ENCODE data around the gene RBM17. TPM values are rescaled to one million over a fixed set of nuclear protein-coding genes. Genes with fewer than 3 reads are reported as not detected.
"Not testable (repeated sequence)": the region's sequence is repeated elsewhere in the genome, so short reads cannot be mapped to it uniquely, and the experiment has no call there.

RBM17 gene
- polyA plus RNA-seq, 4 donors = 118 to 229 (median 167) TPM

DNA sequence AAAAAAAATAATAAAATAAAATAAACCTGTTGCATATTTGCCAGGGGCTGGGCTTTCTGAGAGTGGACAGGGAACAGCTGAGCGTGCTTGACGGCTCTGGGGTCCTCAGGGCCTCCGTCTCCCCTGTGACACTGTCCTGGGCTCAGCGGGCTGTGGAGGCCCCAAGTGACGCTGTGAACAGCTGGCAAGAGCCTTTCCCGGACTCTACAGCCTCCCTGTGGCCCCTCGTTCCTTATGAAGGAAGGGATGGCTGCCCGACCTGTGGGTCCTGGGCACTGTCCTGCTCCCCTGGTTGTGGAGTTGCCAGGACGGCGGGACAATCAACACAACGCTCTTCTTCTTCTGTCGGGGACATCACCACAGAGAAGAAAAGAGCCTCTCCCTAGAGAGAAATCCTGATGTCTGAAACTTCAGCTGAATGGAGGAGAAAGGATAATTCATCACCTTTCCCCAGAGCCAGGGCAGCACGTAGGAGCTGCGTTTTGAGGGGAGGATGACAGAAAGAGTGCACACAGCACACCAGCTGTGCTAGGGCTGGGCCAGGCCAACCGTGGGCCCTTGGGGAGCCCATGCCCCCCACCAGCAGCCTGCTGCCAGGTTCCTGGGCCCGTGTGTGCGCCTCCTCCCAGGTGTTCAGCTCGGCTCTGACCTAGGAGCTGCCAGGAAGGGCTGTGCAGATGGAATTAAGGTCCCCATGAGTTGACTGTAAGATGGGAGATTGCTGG lies 45.4 kb downstream of the RBM17 start:
- DNase-seq (ENCODE audit: low read depth in 4 of 4, low spot score in 2 of 4) = no peak

GRCh38 chr10:6135039-6135438 lies 46.2 kb downstream of the RBM17 start:
- no peak for DNase-seq (ENCODE audit: low read depth in 4 of 4, low spot score in 2 of 4)

GRCh38 chr10:6135589-6136168 lies 46.8 kb downstream of the RBM17 start:
- DNase-seq (ENCODE audit: low read depth in 4 of 4, low spot score in 2 of 4) = no peak

GRCh38 chr10:6136215-6137201 lies 47.7 kb downstream of the RBM17 start:
- no peak for DNase-seq (ENCODE audit: low read depth in 4 of 4, low spot score in 2 of 4)

GRCh38 chr10:6138456-6138855 lies 49.6 kb downstream of the RBM17 start:
- DNase-seq (ENCODE audit: low read depth in 4 of 4, low spot score in 2 of 4) = no peak

DNA sequence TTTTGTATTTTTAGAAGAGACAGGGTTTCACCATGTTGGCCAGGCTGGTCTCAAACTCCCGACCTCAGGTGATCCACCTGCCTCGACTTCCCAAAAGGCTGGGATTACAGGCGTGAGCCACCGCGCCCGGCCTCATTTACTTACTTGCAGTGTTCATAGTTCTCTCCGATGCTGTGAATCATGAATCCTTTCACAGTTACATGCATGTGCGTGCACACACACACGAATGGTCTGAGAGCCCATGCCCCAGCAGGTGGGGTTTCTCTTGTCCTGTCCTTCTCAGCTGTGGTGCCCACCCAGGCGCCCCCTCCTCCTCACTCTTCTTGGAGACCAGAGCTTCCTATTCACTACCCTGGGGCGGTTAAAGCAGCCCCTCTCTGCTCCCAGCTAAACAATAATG lies 50.6 kb downstream of the RBM17 start:
- DNase-seq (ENCODE audit: low read depth in 4 of 4, low spot score in 2 of 4) = no peak

DNA sequence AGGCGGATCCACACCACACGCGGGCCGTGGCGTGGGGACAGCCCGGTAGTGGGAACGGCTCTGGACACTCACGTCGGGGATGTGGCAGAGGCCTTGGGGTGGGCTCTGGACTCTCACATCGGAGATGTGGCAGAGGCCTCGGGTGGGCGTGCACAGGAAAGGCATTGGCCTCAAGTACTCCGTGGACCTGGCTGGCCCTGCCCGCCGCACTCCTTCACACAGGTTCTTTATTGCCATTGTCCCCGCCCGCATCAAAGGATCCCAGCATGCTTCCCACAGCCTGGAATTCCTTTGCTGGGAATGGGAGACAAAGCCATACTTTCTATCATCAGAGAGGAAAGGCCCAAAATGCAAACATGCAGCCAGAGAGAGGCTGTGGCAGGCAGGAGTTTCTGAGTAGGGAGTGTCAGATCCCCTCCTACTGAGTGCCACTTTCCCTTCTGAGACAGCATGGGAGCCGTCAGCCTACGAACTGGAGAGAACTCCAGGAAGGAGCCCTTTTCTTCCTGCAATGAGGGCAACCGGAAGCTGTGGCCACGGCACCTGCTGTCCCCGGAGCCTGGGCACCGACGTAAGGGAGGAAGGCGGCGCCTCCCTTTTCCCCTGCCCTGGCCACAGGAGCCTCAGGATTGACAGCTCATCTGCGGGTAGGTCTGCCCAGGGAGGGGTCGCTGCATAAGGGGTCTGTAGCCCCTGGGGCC lies 51.5 kb downstream of the RBM17 start:
- DNase-seq (ENCODE audit: low read depth in 4 of 4, low spot score in 2 of 4) = no peak

DNA sequence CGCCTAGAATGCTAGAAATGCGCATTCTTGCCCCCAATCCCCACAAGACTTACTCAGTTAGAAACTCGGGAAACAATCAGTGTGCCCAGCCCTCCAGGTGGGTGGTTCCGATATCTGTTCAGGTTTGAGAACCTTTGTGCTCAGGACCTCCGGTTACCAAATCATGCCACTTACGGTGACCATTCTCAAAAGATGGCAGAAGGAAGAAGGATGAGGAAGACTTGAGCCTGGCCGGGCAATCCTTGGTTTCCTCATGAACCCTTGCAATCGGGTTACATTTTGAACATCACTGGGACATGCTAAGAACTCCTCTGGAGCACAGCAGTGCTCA lies 52.1 kb downstream of the RBM17 start:
- no peak for DNase-seq (ENCODE audit: low read depth in 4 of 4, low spot score in 2 of 4)

- DNase-seq (ENCODE audit: low read depth in 4 of 4, low spot score in 2 of 4) = no peak
These were observed 52.7 kb downstream of the RBM17 start for GRCh38 chr10:6141296-6142151.

DNA sequence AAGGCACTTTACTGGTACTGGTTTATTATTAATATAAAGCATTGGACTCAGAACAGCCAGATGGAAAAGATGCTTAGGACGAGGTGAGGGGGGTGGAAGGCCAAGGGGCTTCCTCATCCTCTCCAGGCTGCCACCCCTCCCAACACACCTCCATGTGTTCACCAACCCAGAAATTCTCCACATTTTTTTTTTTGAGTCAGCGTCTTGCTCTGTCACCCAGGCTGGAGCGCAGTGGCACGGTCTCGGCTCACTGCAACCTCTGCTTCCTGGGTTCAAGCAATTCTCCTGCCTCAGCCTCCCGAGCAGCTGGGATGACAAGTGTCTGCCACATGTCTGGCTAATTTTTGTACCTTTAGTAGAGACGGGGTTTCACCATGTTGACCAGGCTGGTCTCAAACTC lies 53.4 kb downstream of the RBM17 start:
- DNase-seq (ENCODE audit: low read depth in 4 of 4, low spot score in 2 of 4) = not testable (repeated sequence)

DNA sequence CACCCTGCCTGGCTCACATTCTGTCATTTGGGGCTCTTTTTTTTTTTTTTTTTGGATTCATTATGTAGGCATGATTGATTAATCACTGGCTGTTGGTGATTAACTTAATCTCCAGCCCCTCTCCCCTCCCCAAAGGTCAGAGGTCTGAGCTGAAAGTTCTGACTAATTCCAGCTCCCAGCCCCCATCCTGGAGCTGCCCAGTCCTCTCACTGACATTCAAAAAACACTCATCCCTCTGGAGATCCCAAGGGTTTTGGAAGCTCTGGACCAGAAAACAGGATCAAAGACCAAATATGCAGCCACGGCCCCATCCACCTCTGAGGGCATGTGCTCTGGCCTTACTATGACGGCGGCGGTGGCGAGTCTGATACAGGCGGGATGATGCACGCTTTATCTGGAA lies 53.8 kb downstream of the RBM17 start:
- no peak for DNase-seq (ENCODE audit: low read depth in 4 of 4, low spot score in 2 of 4)

DNA sequence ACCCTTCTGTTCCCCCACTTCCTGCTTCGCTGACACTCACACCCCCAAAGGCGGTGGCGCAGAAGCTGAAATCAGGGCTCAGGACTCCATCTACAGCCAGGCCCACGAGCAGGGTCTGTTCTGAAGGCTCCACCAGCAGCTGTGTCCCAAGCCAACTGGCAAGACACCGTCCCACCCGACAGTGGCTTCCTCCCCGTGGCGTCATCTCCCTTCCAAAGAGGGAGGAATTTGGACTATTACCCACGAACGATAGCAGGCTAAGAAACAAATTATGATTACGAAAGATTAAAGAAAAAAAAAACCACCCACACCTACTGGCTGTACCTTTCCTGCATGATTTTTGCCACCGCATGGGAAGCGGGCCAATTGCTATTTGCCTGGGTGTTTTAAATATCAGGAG lies 54.3 kb downstream of the RBM17 start:
- no peak for DNase-seq (ENCODE audit: low read depth in 4 of 4, low spot score in 2 of 4)

DNA sequence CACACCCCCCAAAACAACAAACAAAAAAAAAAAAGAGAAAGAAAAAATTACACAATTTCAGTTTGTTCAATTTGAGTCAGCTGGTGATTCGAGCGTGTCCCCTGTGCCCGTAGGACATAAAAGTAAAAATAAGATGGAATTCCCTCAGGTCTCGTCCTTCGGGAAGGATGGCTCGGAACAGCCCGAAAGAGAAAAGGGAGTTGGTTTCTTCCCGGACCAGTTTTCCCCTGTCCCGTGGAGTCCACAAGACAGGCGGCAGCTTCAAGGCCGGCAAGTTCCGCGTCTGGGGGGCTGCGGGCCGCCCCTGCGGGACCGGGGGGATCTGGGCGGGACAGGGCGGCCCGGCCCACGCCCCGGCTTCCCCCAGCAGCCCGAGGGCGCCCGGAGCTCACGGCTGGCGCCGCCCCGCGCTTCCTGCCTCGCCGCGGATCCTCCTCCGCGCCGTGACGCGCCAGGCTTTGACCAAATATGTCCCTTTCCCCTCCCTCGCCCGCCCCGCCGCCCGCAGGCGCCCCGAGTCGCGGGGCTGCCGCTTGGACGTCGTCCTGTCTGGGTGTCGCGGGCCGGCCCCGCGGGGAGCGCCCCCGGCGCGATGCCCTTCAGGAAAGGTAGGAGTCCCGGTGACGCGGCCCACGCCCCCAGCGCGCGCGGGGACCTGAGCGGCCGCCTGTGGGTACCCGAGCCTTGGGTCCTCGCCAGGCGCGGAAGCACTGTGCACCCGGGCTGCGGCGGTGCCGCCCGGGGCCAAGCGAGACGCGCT lies 55.8 kb downstream of the RBM17 start:
- DNase-seq (ENCODE audit: low read depth in 4 of 4, low spot score in 2 of 4) = peak in 2 of 4 donors; percentile 65 to 75

DNA sequence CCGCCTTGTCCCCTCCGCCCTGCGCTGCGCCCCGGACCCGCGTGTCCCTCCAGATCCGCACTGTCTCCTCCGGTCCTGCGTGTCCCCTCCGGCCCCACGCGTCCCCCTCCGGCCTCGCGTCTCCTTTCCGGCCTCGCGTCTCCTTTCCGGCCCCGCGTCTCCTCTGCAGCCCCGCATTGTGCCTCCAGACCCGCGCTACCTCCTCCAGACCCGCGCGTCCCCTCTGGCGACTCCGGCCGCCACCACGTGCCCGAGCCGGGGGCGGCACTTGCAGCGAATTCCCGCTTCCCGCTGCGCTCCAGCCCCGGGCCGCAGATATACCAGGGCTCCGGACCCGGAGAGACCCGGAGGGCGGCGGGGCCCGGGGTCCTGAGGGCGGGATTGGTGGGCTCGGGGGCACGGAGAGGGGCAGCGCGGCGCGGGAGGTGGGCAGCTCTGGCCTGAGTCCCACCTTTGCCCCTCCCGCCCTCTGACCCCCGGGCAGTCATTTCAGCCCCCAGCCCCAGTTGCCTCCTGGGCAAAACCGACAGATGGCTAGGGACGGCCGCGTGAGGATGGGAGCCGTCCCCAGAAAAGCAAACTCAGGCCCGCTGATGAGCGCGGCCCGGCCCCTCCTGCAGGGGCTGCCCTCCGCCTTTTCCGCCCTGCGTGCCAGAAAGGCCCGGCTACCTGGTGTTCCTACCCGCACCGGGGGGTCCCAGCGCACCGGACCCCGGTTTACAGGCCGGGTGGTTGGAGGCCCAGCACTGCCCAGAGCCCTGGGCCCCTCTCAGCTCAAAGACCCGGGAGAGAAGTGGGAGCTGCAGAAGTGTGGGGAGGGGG lies 56.5 kb downstream of the RBM17 start:
- no peak for DNase-seq (ENCODE audit: low read depth in 4 of 4, low spot score in 2 of 4)

GRCh38 chr10:6146013-6146785 lies 57.4 kb downstream of the RBM17 start:
- no peak for DNase-seq (ENCODE audit: low read depth in 4 of 4, low spot score in 2 of 4)

- no peak for DNase-seq (ENCODE audit: low read depth in 4 of 4, low spot score in 2 of 4)
These were observed 58.1 kb downstream of the RBM17 start for GRCh38 chr10:6146921-6147320.

DNA sequence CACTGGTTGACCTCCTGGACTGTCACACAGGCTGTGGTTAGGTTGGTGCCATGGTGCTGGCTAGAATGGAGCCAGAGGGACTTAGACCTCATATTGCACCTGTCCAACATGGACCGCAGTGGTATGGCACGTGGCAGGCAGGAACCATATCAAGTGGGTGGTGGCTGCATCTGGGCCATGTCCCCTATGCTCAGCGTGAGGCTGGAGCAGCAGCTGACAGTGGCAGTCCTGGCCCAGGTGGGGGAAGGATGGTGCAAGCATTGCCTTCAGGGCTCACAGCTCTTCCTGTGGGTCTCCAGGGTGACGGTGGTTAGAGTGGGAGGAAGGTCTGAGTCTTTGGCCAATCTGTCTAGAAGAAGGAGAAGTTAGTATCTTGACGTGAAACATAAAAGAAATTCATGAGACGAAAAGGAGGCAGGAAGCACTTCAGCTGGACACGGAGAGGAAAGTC lies 59.4 kb downstream of the RBM17 start:
- DNase-seq (ENCODE audit: low read depth in 4 of 4, low spot score in 2 of 4) = no peak

GRCh38 chr10:6148908-6149307 lies 60.1 kb downstream of the RBM17 start:
- no peak for DNase-seq (ENCODE audit: low read depth in 4 of 4, low spot score in 2 of 4)
